K562 (cell line): ENCODE results near the gene GINS2. TPM values are rescaled to one million over a fixed set of nuclear protein-coding genes. Genes with fewer than 3 reads are reported as not detected.

Source experiments
- ADNP ChIP-seq: fragments of 200-800 bp; sonication (Bioruptor generic); IDR thresholded peaks from 2 replicates; pipeline ENCODE4 v1.6.1; 2016; ENCODE audit warnings: missing genetic modification characterization, missing compliant biosample characterization
- AFF4 ChIP-seq: sonication (generic); formaldehyde crosslinking; IDR thresholded peaks from 2 replicates; pipeline ENCODE4 v1.8.0; 2023; ENCODE audit warnings: mild to moderate bottlenecking, missing genetic modification reagents
- E2F3 ChIP-seq: fragments of 250-450 bp; sonication (Bioruptor Pico); IDR thresholded peaks from 2 replicates; pipeline ENCODE4 v1.4.0; 2020; ENCODE audit warnings: mild to moderate bottlenecking
- KAT7 ChIP-seq: sonication (generic); formaldehyde crosslinking; IDR thresholded peaks from 2 replicates; pipeline ENCODE4 v1.8.0; 2022; ENCODE audit warnings: missing genetic modification reagents, mild to moderate bottlenecking, borderline replicate concordance
- LCOR ChIP-seq: sonication (generic); formaldehyde crosslinking; IDR thresholded peaks from 2 replicates; pipeline ENCODE4 v1.8.0; 2022; ENCODE audit warnings: mild to moderate bottlenecking, missing genetic modification reagents
- LEF1 ChIP-seq: fragments of 450-650 bp; IDR thresholded peaks from 2 replicates; pipeline ENCODE4 v1.6.1; 2016; ENCODE audit warnings: mild to moderate bottlenecking
- MIER1 ChIP-seq: fragments of 450-650 bp; IDR thresholded peaks from 2 replicates; pipeline ENCODE4 v1.6.1; 2016; ENCODE audit warnings: antibody characterized with exemption, mild to moderate bottlenecking, low read depth
- MYNN ChIP-seq, 2 experiments: sonication (generic); formaldehyde crosslinking in 1 of 2; IDR thresholded peaks; 2 replicates each; pipeline versions ENCODE4 v1.5.0 to v1.6.1; 2016 to 2020; ENCODE audit warnings: antibody characterized with exemption in 1 of 2, missing genetic modification reagents in 1 of 2
- NONO ChIP-seq, 2 experiments: fragments of 200-400 bp in 1 of 2; fragments of 450-650 bp in 1 of 2; formaldehyde crosslinking in 1 of 2; IDR thresholded peaks; 2 replicates each; pipeline ENCODE4 v1.6.1; 2017; ENCODE audit warnings: low read depth in 2 of 2, mild to moderate bottlenecking in 2 of 2, moderate library complexity in 2 of 2, low read length in 1 of 2
- NR2F6 ChIP-seq: fragments of 450-650 bp; formaldehyde crosslinking; IDR thresholded peaks from 2 replicates; pipeline ENCODE4 v1.4.0; 2020; ENCODE audit warnings: mild to moderate bottlenecking
- NR3C1 ChIP-seq: sonication (generic); formaldehyde crosslinking; IDR thresholded peaks from 2 replicates; pipeline ENCODE4 v1.8.1; 2022; ENCODE audit warnings: missing genetic modification reagents
- OTX1 ChIP-seq: fragments of 450-650 bp; formaldehyde crosslinking; IDR thresholded peaks from 2 replicates; pipeline ENCODE4 v1.4.0; 2022; ENCODE audit warnings: mild to moderate bottlenecking
- ZNF212 ChIP-seq: fragments of 450-650 bp; formaldehyde crosslinking; IDR thresholded peaks from 2 replicates; pipeline ENCODE4 v1.4.0; 2020; ENCODE audit warnings: mild to moderate bottlenecking
- ZNF740 ChIP-seq, 3 experiments: fragments of 200-800 bp in 1 of 3; sonication (Bioruptor generic) in 1 of 3; sonication (generic) in 1 of 3; formaldehyde crosslinking in 1 of 3; IDR thresholded peaks; 2 replicates each; pipeline versions ENCODE4 v1.6.1 to v1.8.0; 2016 to 2022; ENCODE audit warnings: mild to moderate bottlenecking in 2 of 3, missing compliant biosample characterization in 2 of 3, missing genetic modification characterization in 2 of 3, missing genetic modification reagents in 1 of 3
- ZNF780A ChIP-seq: fragments of 250-450 bp; sonication (Bioruptor Pico); IDR thresholded peaks from 2 replicates; pipeline ENCODE4 v1.5.0; 2021; ENCODE audit warnings: mild to moderate bottlenecking
- polyA plus RNA-seq, 8 experiments: library from polyadenylated mRNA; depleted of rRNA in 4 of 8; stranded (reverse) in 5 of 8; unstranded in 3 of 8; fragments of >200 nt; fragmentation: Nextera tagmentation in 2 of 8; fragmentation: Illumina TruSeq in 1 of 8; extraction: Ambion mirVana in 2 of 8; extraction: Trizol in 1 of 8; gene quantifications; 2 replicates each; pipeline versions ENCODE4 v1.2.1 to v1.2.3, GENCODE V29; 2011 to 2014; ENCODE audit warnings: inconsistent platforms in 1 of 8, missing spikeins in 1 of 8
- total RNA-seq, 7 experiments: library from RNA; depleted of rRNA in 6 of 7; stranded (reverse); fragments of >200 nt in 6 of 7; fragmentation: Illumina TruSeq in 2 of 7; extraction: Trizol in 2 of 7; gene quantifications; 2 replicates each; pipeline versions ENCODE4 v1.2.1 to v1.2.3, GENCODE V29; 2011 to 2021; ENCODE audit warnings: low replicate concordance in 1 of 7
- TF ChIP-seq, protein P1 (sequence below): fragments of 250-450 bp; sonication (Bioruptor Pico); IDR thresholded peaks from 2 replicates; pipeline ENCODE4 v1.4.0; 2020; ENCODE audit warnings: mild to moderate bottlenecking, moderate library complexity
- TF ChIP-seq, protein P2 (sequence below): fragments of 450-650 bp; IDR thresholded peaks from 2 replicates; pipeline ENCODE4 v1.6.1; 2017; ENCODE audit warnings: antibody characterized with exemption, mild to moderate bottlenecking

Gene GINS2
- total and polyA plus RNA-seq, 9 of the 15 experiments (the other 6 are each of a cell fraction or from before 2014, with no cell fraction given) = 40.4 to 76.2 (median 44.6) TPM

- TF ChIP-seq ZNF740 (CRISPR knock-in tag; IDR thresholded peaks at IDR 0.05) (no peak), ZNF740 (tag; IDR thresholded peaks at IDR 0.05) (no peak), NR3C1 (CRISPR knock-in tag) (no peak), AFF4 (CRISPR knock-in tag) (no peak), MYNN (IDR thresholded peaks at IDR 0.05) (no peak), MYNN (CRISPR knock-in tag; IDR thresholded peaks at IDR 0.05) (no peak), LCOR (CRISPR knock-in tag) (0 out of 2 replicates have a peak, but pooled peaks have one; percentile 23), KAT7 (CRISPR knock-in tag) (no peak), LEF1 (no peak), ZNF780A (no peak), ADNP (no peak), NR2F6 (CRISPR knock-in tag) (no peak), OTX1 (no peak), ZNF212 (CRISPR knock-in tag) (no peak), NONO (IDR thresholded peaks at IDR 0.05; ENCODE audit: low read depth in 2 of 2, low read length in 1 of 2) (peak in 1 of 2 experiments; percentile 34; a peak in 1 of 4 replicates), E2F3 (CRISPR knock-in tag) (peak; percentile 99), MIER1 (no peak)
- TF ChIP-seq, protein P1, sequence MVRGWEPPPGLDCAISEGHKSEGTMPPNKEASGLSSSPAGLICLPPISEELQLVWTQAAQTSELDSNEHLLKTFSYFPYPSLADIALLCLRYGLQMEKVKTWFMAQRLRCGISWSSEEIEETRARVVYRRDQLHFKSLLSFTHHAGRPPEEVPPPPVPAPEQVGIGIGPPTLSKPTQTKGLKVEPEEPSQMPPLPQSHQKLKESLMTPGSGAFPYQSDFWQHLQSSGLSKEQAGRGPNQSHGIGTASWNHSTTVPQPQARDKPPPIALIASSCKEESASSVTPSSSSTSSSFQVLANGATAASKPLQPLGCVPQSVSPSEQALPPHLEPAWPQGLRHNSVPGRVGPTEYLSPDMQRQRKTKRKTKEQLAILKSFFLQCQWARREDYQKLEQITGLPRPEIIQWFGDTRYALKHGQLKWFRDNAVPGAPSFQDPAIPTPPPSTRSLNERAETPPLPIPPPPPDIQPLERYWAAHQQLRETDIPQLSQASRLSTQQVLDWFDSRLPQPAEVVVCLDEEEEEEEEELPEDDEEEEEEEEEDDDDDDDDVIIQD = no peak
- TF ChIP-seq, protein P2, sequence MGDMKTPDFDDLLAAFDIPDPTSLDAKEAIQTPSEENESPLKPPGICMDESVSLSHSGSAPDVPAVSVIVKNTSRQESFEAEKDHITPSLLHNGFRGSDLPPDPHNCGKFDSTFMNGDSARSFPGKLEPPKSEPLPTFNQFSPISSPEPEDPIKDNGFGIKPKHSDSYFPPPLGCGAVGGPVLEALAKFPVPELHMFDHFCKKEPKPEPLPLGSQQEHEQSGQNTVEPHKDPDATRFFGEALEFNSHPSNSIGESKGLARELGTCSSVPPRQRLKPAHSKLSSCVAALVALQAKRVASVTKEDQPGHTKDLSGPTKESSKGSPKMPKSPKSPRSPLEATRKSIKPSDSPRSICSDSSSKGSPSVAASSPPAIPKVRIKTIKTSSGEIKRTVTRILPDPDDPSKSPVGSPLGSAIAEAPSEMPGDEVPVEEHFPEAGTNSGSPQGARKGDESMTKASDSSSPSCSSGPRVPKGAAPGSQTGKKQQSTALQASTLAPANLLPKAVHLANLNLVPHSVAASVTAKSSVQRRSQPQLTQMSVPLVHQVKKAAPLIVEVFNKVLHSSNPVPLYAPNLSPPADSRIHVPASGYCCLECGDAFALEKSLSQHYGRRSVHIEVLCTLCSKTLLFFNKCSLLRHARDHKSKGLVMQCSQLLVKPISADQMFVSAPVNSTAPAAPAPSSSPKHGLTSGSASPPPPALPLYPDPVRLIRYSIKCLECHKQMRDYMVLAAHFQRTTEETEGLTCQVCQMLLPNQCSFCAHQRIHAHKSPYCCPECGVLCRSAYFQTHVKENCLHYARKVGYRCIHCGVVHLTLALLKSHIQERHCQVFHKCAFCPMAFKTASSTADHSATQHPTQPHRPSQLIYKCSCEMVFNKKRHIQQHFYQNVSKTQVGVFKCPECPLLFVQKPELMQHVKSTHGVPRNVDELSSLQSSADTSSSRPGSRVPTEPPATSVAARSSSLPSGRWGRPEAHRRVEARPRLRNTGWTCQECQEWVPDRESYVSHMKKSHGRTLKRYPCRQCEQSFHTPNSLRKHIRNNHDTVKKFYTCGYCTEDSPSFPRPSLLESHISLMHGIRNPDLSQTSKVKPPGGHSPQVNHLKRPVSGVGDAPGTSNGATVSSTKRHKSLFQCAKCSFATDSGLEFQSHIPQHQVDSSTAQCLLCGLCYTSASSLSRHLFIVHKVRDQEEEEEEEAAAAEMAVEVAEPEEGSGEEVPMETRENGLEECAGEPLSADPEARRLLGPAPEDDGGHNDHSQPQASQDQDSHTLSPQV = no peak; the same call in 1 of the 2 replicates
Measured at GRCh38 chr16:85688586-85689284, at the start of gene GINS2 (continued).
